ENCODE results near the gene ADAMTS18.
"Not testable (repeated sequence)": the region's sequence is repeated elsewhere in the genome, so short reads cannot be mapped to it uniquely, and the experiment has no call there.

ADAMTS18 gene

GRCh38 chr16:77276661-77277060 is 158.2 kb downstream of the ADAMTS18 start:
- no peak for DNase-seq

DNA sequence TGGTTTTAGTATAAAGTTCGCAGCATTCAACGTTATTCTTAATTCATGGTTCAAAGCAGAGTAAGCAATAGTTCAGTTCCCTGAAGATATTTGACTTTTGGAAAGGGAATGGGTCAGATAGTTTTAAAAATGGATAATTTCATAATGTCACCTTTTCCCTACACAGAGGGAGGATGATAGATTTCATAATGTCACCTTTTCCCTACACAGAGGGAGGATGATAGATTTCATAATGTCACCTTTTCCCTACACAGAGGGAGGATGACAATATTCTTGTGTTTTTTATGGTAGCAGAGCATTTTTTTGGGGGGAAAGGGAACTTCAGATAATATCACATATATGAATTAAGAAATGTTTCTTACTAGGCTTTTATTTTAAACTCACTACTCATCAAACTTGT is 159.5 kb downstream of the ADAMTS18 start:
- not testable (repeated sequence) for DNase-seq

DNA sequence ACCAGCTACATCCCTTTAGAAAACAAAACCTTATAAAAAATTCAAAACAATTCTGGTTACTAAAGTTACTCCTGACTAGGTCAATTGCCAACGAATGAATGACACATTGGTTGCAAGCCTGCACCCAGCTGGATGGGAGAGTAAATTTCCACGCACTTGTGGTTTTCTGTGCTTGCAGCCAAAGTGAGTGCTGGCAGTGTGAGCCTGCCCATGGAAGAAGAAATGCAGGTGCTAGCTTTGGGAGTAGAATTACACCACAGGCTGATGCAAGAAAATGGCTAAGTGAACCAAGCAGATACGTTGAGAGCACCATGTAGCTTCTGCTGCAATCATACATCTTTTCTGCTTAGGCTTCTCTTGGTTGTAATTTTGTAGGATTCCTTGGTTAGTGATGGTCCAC is 161.0 kb downstream of the ADAMTS18 start:
- DNase-seq = no peak

DNA sequence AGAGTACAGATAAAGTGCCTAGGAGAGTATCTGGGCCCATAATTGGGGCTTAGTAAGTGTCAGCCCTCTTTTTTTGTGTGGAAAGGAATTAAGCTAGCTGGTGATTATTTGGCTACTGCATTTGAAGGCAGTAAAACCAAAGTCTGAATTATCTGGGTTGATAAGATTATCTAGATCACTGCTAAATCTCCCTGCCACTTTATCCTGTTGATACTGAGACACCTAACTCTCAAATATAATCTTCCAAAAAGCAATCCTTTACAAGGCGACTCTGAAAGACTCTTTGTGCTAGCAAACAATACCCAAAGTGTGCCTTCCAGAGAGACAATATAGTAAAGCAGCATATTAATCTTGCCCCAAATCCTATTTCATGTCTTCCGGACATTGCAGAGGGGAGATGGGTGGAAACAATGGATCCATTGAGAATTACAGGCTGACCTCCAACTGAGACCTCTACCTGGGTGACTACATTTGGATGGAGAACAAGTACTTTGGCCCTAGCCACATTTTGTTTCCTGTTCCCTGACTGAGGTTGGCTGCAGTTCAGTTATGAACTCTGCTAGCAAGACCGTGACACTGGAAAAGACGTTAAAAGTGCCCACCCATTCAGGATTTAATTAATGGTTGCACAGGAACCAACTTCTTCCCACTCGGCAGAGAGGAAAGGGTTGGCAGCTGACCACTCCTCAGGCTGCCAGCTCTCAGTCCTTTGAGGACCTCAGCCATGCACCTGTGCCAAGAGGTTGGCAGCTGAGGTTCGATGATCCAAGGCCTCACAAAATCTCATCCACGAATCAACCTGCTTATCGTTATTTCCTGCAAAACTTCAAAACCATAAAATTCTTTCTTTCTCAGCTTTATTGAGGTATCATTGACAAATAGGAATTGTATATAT is 163.1 kb downstream of the ADAMTS18 start:
- no peak for DNase-seq

DNA sequence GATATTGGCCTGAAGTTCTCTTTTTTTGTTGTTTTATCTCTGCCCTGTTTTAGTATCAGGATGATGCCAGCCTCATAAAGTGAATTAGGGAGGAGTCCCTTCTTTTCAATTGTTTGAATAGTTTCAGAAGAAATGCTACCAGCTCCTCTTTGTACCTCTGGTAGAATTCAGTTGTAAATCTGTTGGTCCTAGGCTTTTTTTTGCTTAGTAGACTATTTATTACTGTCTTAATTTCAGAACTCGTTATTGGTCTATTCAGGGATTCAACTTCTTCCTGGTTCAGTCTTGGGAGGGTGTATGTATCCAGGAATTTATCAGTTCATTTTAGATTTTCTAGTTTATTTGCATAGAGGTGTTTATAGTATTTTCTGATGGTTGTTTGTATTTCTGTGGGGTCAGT is 168.6 kb downstream of the ADAMTS18 start:
- not testable (repeated sequence) for DNase-seq

DNA sequence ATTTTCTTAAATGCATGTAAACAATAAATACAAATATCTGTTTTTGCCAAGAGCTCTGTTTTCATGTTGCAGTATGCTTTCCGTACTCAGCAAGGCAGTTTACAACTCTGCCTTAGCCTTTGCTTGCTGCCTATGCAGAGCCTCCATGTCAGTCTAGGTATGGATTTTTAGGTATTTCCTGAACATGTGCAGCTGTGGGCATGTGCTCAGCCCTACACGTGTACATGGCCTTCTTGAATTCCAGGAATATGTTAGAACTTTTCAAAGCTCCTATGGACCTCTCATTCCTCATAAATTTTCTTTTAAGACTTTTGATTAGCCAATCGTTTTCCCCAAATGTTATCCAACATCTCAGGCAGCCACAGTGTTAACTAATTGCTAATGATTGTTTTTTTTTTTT is 171.9 kb downstream of the ADAMTS18 start:
- DNase-seq = no peak

DNA sequence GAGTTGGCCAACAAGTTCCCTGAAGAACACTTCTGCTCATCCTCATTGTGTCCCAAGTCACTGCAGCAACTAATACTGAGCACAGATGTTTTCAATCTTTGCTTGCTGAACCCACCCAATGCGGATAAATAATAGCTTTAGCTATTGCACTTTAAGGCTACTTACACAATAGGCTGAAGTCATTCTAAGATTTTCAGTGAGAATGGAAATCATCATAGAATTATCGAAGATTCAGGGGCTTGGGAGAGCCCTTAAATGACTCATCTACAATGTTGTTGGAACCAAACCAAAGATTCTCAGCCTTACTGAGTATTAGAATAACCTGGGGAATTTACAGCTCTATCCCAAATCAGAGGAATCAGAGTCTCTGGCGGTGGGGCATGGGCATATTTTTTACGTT is 184.4 kb downstream of the ADAMTS18 start:
- DNase-seq = no peak

DNA sequence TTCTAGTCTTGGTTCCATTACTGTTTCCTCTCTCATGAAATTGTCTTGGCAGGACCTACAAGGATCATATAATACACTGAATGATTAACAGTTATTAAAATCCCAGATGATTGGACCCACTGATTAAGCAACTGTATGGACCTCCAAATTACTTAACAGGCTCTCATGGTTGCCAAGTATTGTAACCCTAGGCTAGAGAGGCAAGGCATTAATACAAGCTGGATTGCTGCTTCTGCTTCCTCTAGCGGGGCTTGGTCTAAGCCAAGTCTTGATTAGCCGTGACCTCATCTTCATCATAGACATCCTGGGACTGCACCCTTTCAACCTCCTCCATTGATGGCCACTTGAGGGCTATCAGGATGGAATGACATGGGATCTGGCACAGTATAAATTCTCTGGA is 188.7 kb downstream of the ADAMTS18 start:
- no peak for DNase-seq

GRCh38 chr16:77242471-77242870 is 192.4 kb downstream of the ADAMTS18 start:
- not testable (repeated sequence) for DNase-seq

DNA sequence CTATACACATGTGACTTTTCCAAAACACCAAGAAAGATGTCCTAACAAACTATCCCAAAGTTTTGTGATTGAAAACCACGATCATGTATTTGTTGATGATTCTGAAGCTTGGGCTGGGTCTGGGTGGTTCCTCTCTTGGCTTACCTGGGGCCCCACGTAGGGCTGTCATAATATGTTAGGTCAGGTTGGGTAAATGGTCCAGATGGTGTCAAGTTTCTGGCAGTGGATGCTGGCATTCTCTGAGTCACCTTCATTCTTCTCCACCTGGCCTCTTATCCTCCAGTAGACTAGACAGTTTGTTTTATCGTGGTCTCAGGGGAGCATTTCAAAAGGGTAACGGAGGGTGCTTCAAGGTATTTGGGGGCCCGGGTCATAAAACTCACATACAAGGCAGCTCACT is 196.2 kb downstream of the ADAMTS18 start:
- DNase-seq = no peak

DNA sequence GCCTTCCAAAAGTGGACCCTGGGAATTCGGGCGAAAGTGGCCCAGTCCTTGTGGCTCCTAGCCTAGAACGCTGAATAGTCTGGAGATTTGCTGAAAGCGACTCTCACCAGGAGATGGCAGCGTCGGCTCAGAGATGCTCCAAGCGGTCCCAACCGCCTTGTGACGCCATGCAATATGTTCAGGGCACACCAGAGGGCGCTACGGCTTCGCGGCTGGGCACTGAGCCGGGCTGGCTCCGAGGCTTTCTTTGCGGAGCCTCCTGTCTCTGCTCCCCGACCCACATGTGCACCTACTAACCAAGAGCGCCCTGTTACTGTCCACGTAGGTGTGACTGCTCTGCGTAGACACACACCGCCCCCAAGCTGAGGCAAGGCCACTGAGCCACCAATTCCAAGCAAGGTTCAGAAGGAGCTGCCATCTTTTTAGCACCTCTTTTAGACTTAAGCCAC is 198.7 kb downstream of the ADAMTS18 start:
- DNase-seq = peak; percentile 82

- no peak for DNase-seq
Measured at GRCh38 chr16:77234611-77235010, 200.2 kb downstream of the ADAMTS18 start.

DNA sequence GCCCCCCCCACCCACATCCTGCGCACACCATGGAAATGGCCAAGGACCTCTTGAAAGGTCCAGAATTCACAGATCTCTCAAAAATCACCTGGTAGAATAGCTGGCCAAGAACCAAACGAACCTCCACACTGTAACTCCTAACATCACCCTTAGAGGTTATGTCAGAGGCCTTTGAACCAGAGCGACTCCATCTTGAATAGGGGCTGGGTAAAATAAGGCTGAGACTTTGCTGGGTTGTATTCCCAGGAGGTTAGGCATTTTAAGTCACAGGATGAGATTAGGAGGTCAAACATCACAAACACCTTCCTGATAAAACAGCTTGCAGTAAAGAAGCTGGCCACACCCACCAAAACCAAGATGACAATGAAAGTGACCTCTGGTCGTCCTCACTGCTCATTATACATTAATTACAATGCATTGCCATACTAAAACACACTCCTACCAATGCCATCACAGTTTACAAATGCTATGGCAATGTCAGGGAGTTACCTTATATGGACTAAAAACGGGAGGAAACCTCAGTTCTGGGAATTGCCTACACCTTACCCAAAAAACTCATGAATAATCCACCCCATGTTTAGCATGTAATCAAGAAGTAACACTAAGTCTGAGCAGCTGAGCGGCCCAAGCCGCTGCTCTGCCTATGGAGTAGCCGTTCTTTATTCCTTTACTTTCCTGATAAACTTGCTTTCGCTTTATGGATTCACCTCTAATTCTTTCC is 200.9 kb downstream of the ADAMTS18 start:
- DNase-seq = no peak

Data from CD4-positive, alpha-beta T cell treated with Interleukin-4 for 4 hours (primary cell).